Measurements from ENCODE around the gene SLCO3A1.

- TF ChIP-seq CTCF (IDR thresholded peaks at IDR 0.05) = no peak
- TF ChIP-seq POLR2A (IDR thresholded peaks at IDR 0.05) = no peak
Measured at GRCh38 chr15:91892436-91892835, 38.9 kb downstream of the SLCO3A1 start.

Measured in adrenal gland (tissue), 5 donors.